Kidney (tissue), 14 donors: ENCODE measurements around the gene SLC26A8. TPM values are rescaled to one million over a fixed set of nuclear protein-coding genes. Genes with fewer than 3 reads are reported as not detected.

ENCODE experiments used
- DNase-seq, 5 donors: peaks; one replicate each; pipeline ENCODE4 v3.0.0-alpha.2; 2013 to 2020
- FAIRE-seq: peaks from 2 replicates; lab custom pipeline; 2012; peaks lifted over from hg19 to GRCh38; lab: Jason Lieb, UNC
- H3K27ac ChIP-seq, 2 donors: one replicate each; pipeline ENCODE4 v1.7.0; 2013; ENCODE audit warnings: low read depth in 2 of 2, low read length in 2 of 2, inconsistent platforms in 1 of 2
- H3K27me3 ChIP-seq: one replicate; pipeline ENCODE4 v1.7.1; 2013; ENCODE audit warnings: low read length, inconsistent platforms; ENCODE audit not compliant: control insufficient read depth, insufficient read depth
- H3K36me3 ChIP-seq, 3 donors: one replicate each; pipeline versions ENCODE4 v1.7.0 to v1.7.1; 2013; ENCODE audit warnings: low read length in 3 of 3, control low read depth in 1 of 3, inconsistent platforms in 1 of 3; ENCODE audit not compliant: insufficient read depth in 3 of 3, control insufficient read depth in 2 of 3
- H3K4me1 ChIP-seq, 3 donors: one replicate each; pipeline versions ENCODE4 v1.7.0 to v1.7.1; 2013; ENCODE audit warnings: low read length in 3 of 3, inconsistent platforms in 1 of 3, low read depth in 1 of 3; ENCODE audit not compliant: control insufficient read depth in 2 of 3, insufficient read depth in 2 of 3
- H3K4me3 ChIP-seq, 3 donors: one replicate each; pipeline versions ENCODE4 v1.7.0 to v1.8.1; 2013; ENCODE audit warnings: low read length in 3 of 3, control low read depth in 1 of 3, inconsistent platforms in 1 of 3
- H3K9ac ChIP-seq, 3 donors: one replicate each; pipeline versions ENCODE4 v1.7.0 to v1.7.1; 2013; ENCODE audit warnings: low read length in 3 of 3, control low read depth in 1 of 3, inconsistent platforms in 1 of 3
- H3K9me3 ChIP-seq, 3 donors: one replicate each; pipeline versions ENCODE4 v1.7.0 to v1.7.1; 2013; ENCODE audit warnings: low read length in 3 of 3, control low read depth in 1 of 3, inconsistent platforms in 1 of 3; ENCODE audit not compliant: control insufficient read depth in 2 of 3, insufficient read depth in 1 of 3
- CTCF ChIP-seq: IDR thresholded peaks from 3 replicates; pipeline ENCODE4 v1.5.1; 2012; ENCODE audit warnings: mild to moderate bottlenecking, moderate library complexity, borderline replicate concordance; ENCODE audit not compliant: insufficient read depth; ENCODE audit errors: extremely low read depth
- intact Hi-C: fragments of 100-400 bp; cut with DNase I; formaldehyde crosslinking; loops from one replicate; pipeline ENCODE4 v1.11.1; 2022
- polyA plus RNA-seq: library from polyadenylated mRNA; stranded (reverse); fragments of 350-450 nt; fragmentation: Illumina TruSeq; extraction: RNeasy Lipid Tissue Mini Kit (QIAGEN cat#74804); gene quantifications from one replicate; pipeline ENCODE4 v1.2.3, GENCODE V29; 2014; ENCODE audit warnings: low read depth, low replicate concordance; ENCODE audit not compliant: insufficient read depth
- total RNA-seq: library from RNA; stranded (reverse); fragmentation: NEBNext Ultra II Directional; extraction: Animal tissue kit (Norgen Biotek cat#: 25700); gene quantifications from one replicate; pipeline ENCODE4 v1.2.1, GENCODE V29; 2021
- donor health status: control.
- donor health status: control.
- donor health status: control.
- donor health status: control.
- donor health status: control.
- donor health status: DM: yes; HTN: yes; CAD: no.
- donor health status: Normal renal cell carcinoma (clear cell type).

SLC26A8 gene
- total and polyA plus RNA-seq, 2 donors from 2014 or later: 0.22 TPM; not detected in 1

- peaks cover 0 to 6% (median 0%) of the 10 kb centered on the region in 3 donors for H3K4me1 ChIP-seq
- no peak overlapping the region for H3K27ac ChIP-seq
- no peaks in the 10 kb centered on the region for H3K9me3 ChIP-seq
- intact Hi-C loops: no loop called here
- no peaks in the 10 kb centered on the region for H3K36me3 ChIP-seq
- no peaks in the 10 kb centered on the region for H3K27me3 ChIP-seq
- FAIRE-seq (no peak), DNase-seq (no peak)
- H3K4me3 ChIP-seq: no peak overlapping the region
- TF ChIP-seq CTCF: no peak
- H3K9ac ChIP-seq: no peak overlapping the region
These were observed 94.8 kb downstream of the SLC26A8 start for GRCh38 chr6:35929601-35930000.

DNA sequence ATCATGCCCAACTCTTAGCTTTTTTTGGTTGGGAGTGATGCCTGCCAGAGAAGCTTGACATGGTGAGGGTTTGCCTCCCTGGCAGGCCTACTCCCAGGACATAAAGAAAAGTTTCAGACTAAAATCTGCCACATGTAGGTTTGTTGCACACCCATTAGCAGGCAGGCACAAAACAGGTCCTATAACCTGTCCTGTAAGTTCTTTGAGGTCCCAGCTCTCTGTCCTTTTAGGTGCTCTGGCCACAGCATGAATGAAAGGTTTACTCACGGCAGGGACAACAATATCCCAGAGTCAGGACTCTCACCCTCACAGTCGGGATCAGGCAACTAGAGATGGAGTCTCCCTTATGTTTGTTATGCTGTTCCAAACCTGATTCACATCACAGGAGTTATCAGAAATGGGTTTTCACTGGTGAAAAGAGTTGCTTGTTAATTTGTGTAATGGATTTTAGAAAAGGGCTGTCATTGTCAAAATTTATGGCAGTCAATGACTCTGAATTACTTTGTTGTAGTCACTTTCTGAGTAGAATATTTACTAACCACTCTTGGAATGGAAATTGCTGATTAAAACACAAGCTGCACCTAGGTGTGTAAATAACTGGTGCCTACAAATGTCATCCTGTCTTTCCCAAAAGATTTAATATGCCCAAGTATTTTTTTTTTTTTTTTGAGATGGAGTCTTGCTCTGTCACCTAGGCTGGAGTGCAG, 97.8 kb downstream of the SLC26A8 start:
- intact Hi-C loops: no loop called here
- peaks cover 0 to 12% (median 0%) of the 10 kb centered on the region in 3 donors for H3K4me1 ChIP-seq
- H3K9ac ChIP-seq: no peak overlapping the region
- no peak overlapping the region for H3K4me3 ChIP-seq
- TF ChIP-seq CTCF: no peak
- no peak overlapping the region for H3K27ac ChIP-seq
- H3K9me3 ChIP-seq: no peaks in the 10 kb centered on the region
- FAIRE-seq (no peak), DNase-seq (no peak)
- no peaks in the 10 kb centered on the region for H3K27me3 ChIP-seq
- H3K36me3 ChIP-seq: no peaks in the 10 kb centered on the region

GRCh38 chr6:35925961-35926360, 98.5 kb downstream of the SLC26A8 start:
- intact Hi-C loops: no loop called here
- H3K9ac ChIP-seq: no peak overlapping the region
- no peak for DNase-seq
- H3K4me1 ChIP-seq: peaks cover 0 to 12% (median 0%) of the 10 kb centered on the region in 3 donors
- no peak for TF ChIP-seq CTCF
- no peaks in the 10 kb centered on the region for H3K9me3 ChIP-seq
- H3K4me3 ChIP-seq: no peak overlapping the region
- no peak overlapping the region for H3K27ac ChIP-seq
- H3K36me3 ChIP-seq: no peaks in the 10 kb centered on the region
- no peaks in the 10 kb centered on the region for H3K27me3 ChIP-seq
- FAIRE-seq: no peak
